OCI-LY7 (cell line): ENCODE data around the gene DAP3. TPM values are rescaled to one million over a fixed set of nuclear protein-coding genes. Genes with fewer than 3 reads are reported as not detected.

Experiments used
- BruUV-seq: library from RNA; stranded (reverse); fragments of 400-500 nt; replicated peaks from 2 replicates; lab custom pipeline; 2021; lab: Mats Ljungman, UMichigan
- CTCF ChIA-PET: fragments of 300-600 bp; sonication (Branson Sonifier 250); formaldehyde crosslinking; loops from one replicate; lab custom pipeline; 2022; ENCODE audit warnings: antibody characterized with exemption; ENCODE audit not compliant: unreplicated experiment; lab: Charles Lee
- POLR2A ChIA-PET: fragments of 300-600 bp; sonication (Branson Sonifier 250); formaldehyde crosslinking; loops from one replicate; lab custom pipeline; 2022; ENCODE audit warnings: antibody characterized with exemption; lab: Charles Lee
- DNase-seq: peaks from one replicate; pipeline ENCODE4 v3.0.0-alpha.2; 2015; ENCODE audit warnings: low spot score
- H2AFZ ChIP-seq: fragments of 200-600 bp; sonication (generic), shearing (Covaris generic); 2 replicates; pipeline ENCODE4 v1.6.1; 2014; ENCODE audit warnings: mild to moderate bottlenecking, antibody characterized with exemption, low read length, moderate library complexity
- H3K27ac ChIP-seq: fragments of 200-600 bp; sonication (generic); 2 replicates; pipeline ENCODE4 v1.5.1; 2014; ENCODE audit warnings: mixed run types, low read depth, mild to moderate bottlenecking, moderate library complexity, low read length, inconsistent platforms; ENCODE audit not compliant: poor library complexity, severe bottlenecking
- H3K36me3 ChIP-seq: fragments of 200-600 bp; sonication (generic); 2 replicates; pipeline ENCODE4 v1.6.1; 2014; ENCODE audit warnings: mild to moderate bottlenecking, antibody characterized with exemption, low read length, moderate library complexity, mixed read lengths; ENCODE audit not compliant: insufficient read depth
- H3K4me1 ChIP-seq: fragments of 200-600 bp; sonication (generic); 2 replicates; pipeline ENCODE4 v1.5.1; 2014; ENCODE audit warnings: mild to moderate bottlenecking, low read length; ENCODE audit not compliant: insufficient read depth, poor library complexity, severe bottlenecking
- H3K4me2 ChIP-seq: fragments of 200-600 bp; sonication (generic); 2 replicates; pipeline ENCODE4 v1.6.1; 2014; ENCODE audit warnings: mild to moderate bottlenecking, low read length
- H3K4me3 ChIP-seq: fragments of 200-600 bp; sonication (generic); 2 replicates; pipeline ENCODE4 v1.5.1; 2014; ENCODE audit warnings: mild to moderate bottlenecking, low read depth, low read length; ENCODE audit not compliant: poor library complexity, severe bottlenecking
- H3K79me2 ChIP-seq: fragments of 200-600 bp; sonication (generic); 2 replicates; pipeline ENCODE4 v1.6.1; 2016; ENCODE audit warnings: low read depth, mild to moderate bottlenecking, low read length, moderate library complexity, mixed read lengths; ENCODE audit not compliant: insufficient read depth
- H3K9me2 ChIP-seq: fragments of 200-600 bp; sonication (generic); 2 replicates; pipeline ENCODE4 v1.6.1; 2016; ENCODE audit warnings: mild to moderate bottlenecking, low read length, mixed read lengths; ENCODE audit not compliant: insufficient read depth
- H3K9me3 ChIP-seq: fragments of 200-600 bp; sonication (generic); 2 replicates; pipeline ENCODE4 v1.6.1; 2014; ENCODE audit warnings: mild to moderate bottlenecking, mixed run types, low read length, mixed read lengths
- H4K20me1 ChIP-seq: fragments of 200-600 bp; sonication (generic); 2 replicates; pipeline ENCODE4 v1.6.1; 2014; ENCODE audit warnings: mild to moderate bottlenecking, antibody characterized with exemption, low read length, moderate library complexity, mixed read lengths; ENCODE audit not compliant: insufficient read depth
- EZH2phosphoT487 ChIP-seq: fragments of 200-600 bp; sonication (generic); IDR thresholded peaks from 2 replicates; pipeline ENCODE4 v1.6.1; 2018; ENCODE audit warnings: low read depth, borderline replicate concordance, mild to moderate bottlenecking, mixed run types, antibody characterized with exemption, low read length, moderate library complexity, mixed read lengths
- intact Hi-C: fragments of 100-400 bp; cut with micrococcal nuclease; formaldehyde crosslinking; loops from one replicate; pipeline ENCODE4 v1.10.0; 2022; ENCODE audit not compliant: unreplicated experiment
- total RNA-seq, 2 experiments: library from RNA; depleted of rRNA in 1 of 2; stranded (reverse); fragments of >200 nt in 1 of 2; shearing (Covaris generic) in 1 of 2; gene quantifications; 2 replicates each; pipeline ENCODE4 v1.2.3, GENCODE V29; 2014 to 2022
- TF ChIP-seq, protein P1 (sequence below): fragments of 200-600 bp; sonication (generic); conservative IDR thresholded peaks from 2 replicates; pipeline ENCODE4 v1.5.1; 2014; ENCODE audit warnings: mild to moderate bottlenecking, antibody characterized with exemption, low read length, moderate library complexity, mixed read lengths

Gene DAP3
- total RNA-seq, 2 experiments from 2014 or later = 110 to 178 TPM

DNA sequence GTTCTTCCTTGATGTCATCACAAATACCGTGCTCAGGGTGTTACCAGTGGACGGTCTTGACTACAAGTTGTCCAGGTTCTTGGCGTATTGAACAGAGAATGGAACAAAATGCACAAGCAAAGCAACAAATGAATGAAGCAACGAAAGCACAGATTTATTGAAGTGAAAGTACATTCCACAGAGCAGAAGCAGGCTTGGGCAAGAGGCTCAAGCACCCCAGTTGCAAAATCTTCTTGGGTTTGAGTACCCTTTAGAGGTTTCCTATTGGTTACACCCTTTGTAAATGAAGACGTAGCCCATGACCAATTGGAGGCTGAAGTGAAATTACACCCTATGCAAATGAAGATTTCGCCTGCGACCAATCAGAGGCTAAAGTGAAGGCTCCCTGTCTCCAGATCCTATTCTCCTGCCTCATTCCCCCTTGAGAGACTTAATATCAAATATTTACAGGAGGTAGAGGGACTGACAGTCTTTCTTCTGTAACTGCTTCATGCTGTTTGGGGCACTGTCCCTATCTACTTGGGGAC, 38.6 kb upstream of the DAP3 start:
- TF ChIP-seq, protein P1, sequence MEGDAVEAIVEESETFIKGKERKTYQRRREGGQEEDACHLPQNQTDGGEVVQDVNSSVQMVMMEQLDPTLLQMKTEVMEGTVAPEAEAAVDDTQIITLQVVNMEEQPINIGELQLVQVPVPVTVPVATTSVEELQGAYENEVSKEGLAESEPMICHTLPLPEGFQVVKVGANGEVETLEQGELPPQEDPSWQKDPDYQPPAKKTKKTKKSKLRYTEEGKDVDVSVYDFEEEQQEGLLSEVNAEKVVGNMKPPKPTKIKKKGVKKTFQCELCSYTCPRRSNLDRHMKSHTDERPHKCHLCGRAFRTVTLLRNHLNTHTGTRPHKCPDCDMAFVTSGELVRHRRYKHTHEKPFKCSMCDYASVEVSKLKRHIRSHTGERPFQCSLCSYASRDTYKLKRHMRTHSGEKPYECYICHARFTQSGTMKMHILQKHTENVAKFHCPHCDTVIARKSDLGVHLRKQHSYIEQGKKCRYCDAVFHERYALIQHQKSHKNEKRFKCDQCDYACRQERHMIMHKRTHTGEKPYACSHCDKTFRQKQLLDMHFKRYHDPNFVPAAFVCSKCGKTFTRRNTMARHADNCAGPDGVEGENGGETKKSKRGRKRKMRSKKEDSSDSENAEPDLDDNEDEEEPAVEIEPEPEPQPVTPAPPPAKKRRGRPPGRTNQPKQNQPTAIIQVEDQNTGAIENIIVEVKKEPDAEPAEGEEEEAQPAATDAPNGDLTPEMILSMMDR = no peak
- TF ChIP-seq EZH2phosphoT487 = no peak
- CTCF ChIA-PET = no interaction called here
- H2AFZ ChIP-seq = no peak overlapping the region
- H3K4me1 ChIP-seq = peaks cover 7% of the 10 kb centered on the region
- no TSS peak for BruUV-seq
- POLR2A ChIA-PET = no interaction called here
- H3K9me2 ChIP-seq = no peaks in the 10 kb centered on the region
- H3K79me2 ChIP-seq = no peaks in the 10 kb centered on the region
- no peak overlapping the region for H3K4me3 ChIP-seq
- DNase-seq = no peak
- no peak overlapping the region for H3K27ac ChIP-seq
- H3K9me3 ChIP-seq = 0 out of 2 replicates have a peak, but pooled peaks cover 5% of the 10 kb centered on the region
- intact Hi-C loops = no loop called here
- H3K36me3 ChIP-seq = no peaks in the 10 kb centered on the region
- H3K4me2 ChIP-seq = no peak overlapping the region
- H4K20me1 ChIP-seq = no peaks in the 10 kb centered on the region

DNA sequence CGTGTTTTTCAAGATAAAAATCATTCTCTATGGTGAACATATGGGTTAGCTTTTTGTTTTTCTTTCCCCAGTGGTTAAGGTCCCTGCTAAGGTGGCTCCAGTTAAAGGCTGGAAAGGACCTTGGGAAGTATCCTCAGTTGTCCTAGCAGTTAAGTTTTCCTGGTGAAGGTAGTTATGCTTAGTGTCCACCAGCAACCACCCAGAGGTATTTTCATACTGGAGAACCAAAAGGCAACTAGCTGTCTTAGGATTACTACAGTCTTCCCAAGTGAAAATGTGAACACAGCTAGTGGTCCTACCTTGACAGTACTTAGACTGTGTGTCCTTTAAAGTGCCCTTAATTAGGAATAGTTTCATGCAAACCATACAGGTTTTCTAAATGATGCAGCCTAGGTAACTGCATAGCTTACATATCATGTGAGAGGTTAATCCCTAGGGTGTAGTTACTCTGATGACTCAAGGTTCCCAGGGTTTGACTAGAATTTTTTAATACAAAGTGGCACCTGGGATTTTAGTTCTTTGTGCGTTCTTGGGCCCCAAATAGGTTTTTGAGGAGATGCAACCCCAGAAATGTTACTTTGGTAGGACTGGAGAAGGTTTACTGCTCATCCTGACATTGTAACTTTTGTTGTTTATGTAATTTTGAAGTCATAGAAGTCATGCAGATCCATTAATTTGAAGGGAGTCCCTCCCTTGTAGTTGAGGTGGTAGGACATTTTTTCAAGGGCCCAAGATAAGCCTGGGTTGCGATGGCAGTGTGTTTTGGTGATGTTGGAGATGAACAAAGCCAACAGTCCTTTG, 36.8 kb upstream of the DAP3 start:
- TF ChIP-seq, protein P1 = no peak
- TF ChIP-seq EZH2phosphoT487 = no peak
- Histone ChIP-seq H3K4me2 (no peak overlapping the region), H3K36me3 (0 out of 2 replicates have a peak, but pooled peaks cover under 1% of the 10 kb centered on the region), H3K4me1 (no peaks in the 10 kb centered on the region), H4K20me1 (no peaks in the 10 kb centered on the region), H3K79me2 (no peaks in the 10 kb centered on the region), H3K9me3 (0 out of 2 replicates have a peak, but pooled peaks cover 5% of the 10 kb centered on the region), H3K27ac (no peak overlapping the region), H2AFZ (no peak overlapping the region), H3K4me3 (no peak overlapping the region), H3K9me2 (no peaks in the 10 kb centered on the region)
- POLR2A ChIA-PET = no interaction called here
- intact Hi-C loops = no loop called here
- DNase-seq = no peak
- no TSS peak for BruUV-seq
- CTCF ChIA-PET = no interaction called here

DNA sequence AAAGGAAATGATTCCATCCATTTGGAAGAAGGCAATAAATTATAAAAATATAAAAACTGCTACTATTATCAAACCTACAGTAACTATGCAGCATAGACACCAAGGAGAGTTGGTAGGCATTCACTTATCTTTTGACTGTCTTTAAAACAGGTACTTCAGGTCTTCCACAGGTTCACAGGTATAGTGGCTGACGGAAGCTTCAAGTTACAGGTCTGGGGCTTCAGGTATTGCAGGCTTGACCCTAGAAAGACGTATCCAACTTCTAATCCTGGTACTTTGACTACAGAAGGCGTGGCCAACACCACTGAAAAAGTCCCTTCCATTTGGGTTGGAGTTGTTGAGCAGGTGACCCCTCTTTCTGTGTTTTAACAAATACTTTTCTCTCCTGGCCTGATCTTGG, 35.9 kb upstream of the DAP3 start:
- Histone ChIP-seq H2AFZ (no peak overlapping the region), H3K9me2 (no peaks in the 10 kb centered on the region), H3K9me3 (0 out of 2 replicates have a peak, but pooled peaks cover 5% of the 10 kb centered on the region), H4K20me1 (no peaks in the 10 kb centered on the region), H3K79me2 (no peaks in the 10 kb centered on the region), H3K4me3 (no peak overlapping the region), H3K36me3 (peaks cover 10% of the 10 kb centered on the region), H3K4me2 (no peak overlapping the region), H3K27ac (no peak overlapping the region), H3K4me1 (no peaks in the 10 kb centered on the region)
- no TSS peak for BruUV-seq
- POLR2A ChIA-PET = no interaction called here
- TF ChIP-seq EZH2phosphoT487 = no peak
- TF ChIP-seq, protein P1 = no peak
- CTCF ChIA-PET = no interaction called here
- DNase-seq = no peak
- intact Hi-C loops = no loop called here
